Stimulated activated CD4-positive, alpha-beta T cell treated with anti-CD3 and anti-CD28 coated beads, Interleukin-1b, Interleukin-23, amount 100 ng/mL, for 4 hours (primary cell): Measurements from ENCODE around the gene LMOD1.
"Not testable (repeated sequence)": the region's sequence is repeated elsewhere in the genome, so short reads cannot be mapped to it uniquely, and the experiment has no call there.

ENCODE experiments used
- DNase-seq, 2 donors: peaks; one replicate each; pipeline ENCODE4 v3.0.0-alpha.2; 2020; ENCODE audit warnings: low read depth in 2 of 2

Gene LMOD1

DNA sequence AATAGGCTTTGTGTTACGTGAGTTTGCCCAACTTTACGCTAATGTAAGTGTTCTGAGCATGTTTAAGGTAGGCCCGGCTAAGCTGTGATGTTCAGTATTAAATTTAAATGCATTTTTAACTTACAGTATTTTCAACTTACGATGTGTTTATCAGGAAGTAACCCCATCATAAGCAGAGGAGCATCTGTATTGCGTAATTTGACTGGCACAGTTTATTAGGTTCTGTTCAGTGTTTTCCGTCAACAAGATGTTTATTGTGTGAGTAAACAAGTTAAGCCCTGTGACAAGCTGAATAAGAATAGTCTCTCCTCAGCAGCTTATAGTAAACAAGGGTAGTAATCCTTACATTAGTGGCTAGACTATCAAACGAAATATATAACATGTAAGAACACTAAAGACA is 84.9 kb downstream of the LMOD1 start:
- DNase-seq: no peak

DNA sequence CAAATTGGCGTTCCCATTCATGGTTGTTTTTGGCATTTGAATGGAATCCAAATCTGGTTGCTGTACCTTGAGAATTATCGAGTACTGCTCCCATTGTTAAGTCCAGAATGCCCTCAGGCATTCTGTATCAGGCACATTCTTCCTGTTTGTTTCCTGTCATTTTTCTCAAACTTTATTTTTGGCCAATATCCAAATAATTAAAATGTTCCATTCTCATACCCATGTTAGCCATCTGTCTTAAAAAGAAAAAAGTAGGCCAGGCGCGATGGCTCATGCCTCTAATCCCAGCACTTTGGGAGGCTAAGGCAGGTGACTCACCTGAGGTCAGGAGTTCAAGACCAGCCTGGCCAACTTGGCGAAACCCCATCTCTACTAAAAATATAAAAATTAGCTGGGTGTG is 86.9 kb downstream of the LMOD1 start:
- DNase-seq: no peak

GRCh38 chr1:201856722-201857121 is 89.6 kb downstream of the LMOD1 start:
- not testable (repeated sequence) for DNase-seq

- DNase-seq: no peak
Observed at GRCh38 chr1:201851949-201852348, 94.4 kb downstream of the LMOD1 start.

DNA sequence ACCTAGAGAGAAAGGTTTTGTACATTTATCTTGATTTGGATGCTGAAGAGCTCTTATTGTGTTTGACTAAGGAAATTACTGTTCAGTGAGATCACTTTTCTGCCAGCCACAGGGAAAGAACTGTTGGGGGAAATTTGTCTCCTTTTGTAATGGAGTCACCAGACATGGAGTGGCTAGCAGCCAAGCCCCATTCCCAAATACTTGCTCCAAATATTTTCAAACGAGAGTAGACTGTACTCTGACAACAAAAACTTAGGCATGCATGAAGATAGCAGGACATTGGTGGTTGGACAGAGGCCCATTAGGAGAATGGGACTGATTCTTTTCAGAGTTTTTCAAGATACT is 96.3 kb downstream of the LMOD1 start:
- no peak for DNase-seq

DNA sequence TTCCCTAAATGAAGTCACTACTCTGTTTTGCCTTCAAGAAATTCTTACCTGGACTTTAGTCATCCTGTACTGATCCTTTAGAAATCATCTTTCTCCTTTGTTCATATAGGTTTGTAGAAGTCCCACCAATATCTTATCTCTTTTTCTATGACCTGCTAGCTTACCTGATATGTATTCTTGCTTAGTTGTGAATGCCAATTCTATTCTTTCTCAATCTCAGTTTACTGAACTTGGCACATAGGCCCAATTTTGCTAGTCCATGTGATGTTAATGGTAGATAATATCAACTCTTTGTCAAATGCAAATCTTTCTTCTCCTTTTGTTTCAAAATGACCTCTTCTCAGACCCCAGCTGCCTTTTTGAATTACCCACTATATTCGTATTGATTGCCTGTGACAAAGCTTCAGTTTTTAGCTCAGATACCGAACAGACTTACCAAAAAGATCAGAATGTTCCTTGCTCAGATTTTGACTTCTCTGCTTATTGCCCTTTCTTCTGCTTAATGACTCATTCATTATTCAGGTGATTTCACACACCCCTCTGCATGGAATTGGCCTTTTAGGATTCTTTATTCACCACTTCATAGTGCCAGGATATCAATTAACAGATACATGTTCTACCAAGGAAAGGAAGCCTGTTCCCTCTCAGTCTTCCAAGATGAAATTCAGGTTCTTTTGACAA is 96.8 kb downstream of the LMOD1 start:
- no peak for DNase-seq

GRCh38 chr1:201848230-201848629 is 98.1 kb downstream of the LMOD1 start:
- no peak for DNase-seq

GRCh38 chr1:201847150-201847549 is 99.2 kb downstream of the LMOD1 start:
- DNase-seq: no peak
